ENCODE data around the gene RGS7.
"Not testable (repeated sequence)": the region's sequence is repeated elsewhere in the genome, so short reads cannot be mapped to it uniquely, and the experiment has no call there.

RGS7 gene

GRCh38 chr1:240829487-240829886, 527.5 kb downstream of the RGS7 start:
- DNase-seq (ENCODE audit: low read depth): no peak

- no peak for DNase-seq (ENCODE audit: low read depth)
Observed at GRCh38 chr1:240827786-240828185, 529.2 kb downstream of the RGS7 start.

- no peak for DNase-seq (ENCODE audit: low read depth)
Observed at GRCh38 chr1:240824238-240824637, 532.8 kb downstream of the RGS7 start.

- no peak for DNase-seq (ENCODE audit: low read depth)
Observed at GRCh38 chr1:240823357-240823756, 533.6 kb downstream of the RGS7 start.

GRCh38 chr1:240821925-240822324, 535.1 kb downstream of the RGS7 start:
- DNase-seq (ENCODE audit: low read depth): no peak

GRCh38 chr1:240820816-240821215, 536.2 kb downstream of the RGS7 start:
- no peak for DNase-seq (ENCODE audit: low read depth)

GRCh38 chr1:240816472-240816871, 540.5 kb downstream of the RGS7 start:
- no peak for DNase-seq (ENCODE audit: low read depth)

- DNase-seq (ENCODE audit: low read depth): no peak
Observed at GRCh38 chr1:240813720-240814119, 543.3 kb downstream of the RGS7 start.

- DNase-seq (ENCODE audit: low read depth): no peak
Observed at GRCh38 chr1:240811256-240811655, 545.7 kb downstream of the RGS7 start.

GRCh38 chr1:240808381-240808780, 548.6 kb downstream of the RGS7 start:
- DNase-seq (ENCODE audit: low read depth): no peak

GRCh38 chr1:240806200-240806745, 550.7 kb downstream of the RGS7 start:
- DNase-seq (ENCODE audit: low read depth): no peak

GRCh38 chr1:240804475-240804874, 552.5 kb downstream of the RGS7 start:
- no peak for DNase-seq (ENCODE audit: low read depth)

GRCh38 chr1:240803151-240803550, 553.9 kb downstream of the RGS7 start:
- no peak for DNase-seq (ENCODE audit: low read depth)

GRCh38 chr1:240802271-240802670, 554.7 kb downstream of the RGS7 start:
- DNase-seq (ENCODE audit: low read depth): no peak

- DNase-seq (ENCODE audit: low read depth): no peak
Observed at GRCh38 chr1:240801442-240801841, 555.6 kb downstream of the RGS7 start.

- no peak for DNase-seq (ENCODE audit: low read depth)
Observed at GRCh38 chr1:240800291-240800690, 556.7 kb downstream of the RGS7 start.

- no peak for DNase-seq (ENCODE audit: low read depth)
Observed at GRCh38 chr1:240797050-240797449, 560.0 kb downstream of the RGS7 start.

GRCh38 chr1:240794046-240794843, 562.8 kb downstream of the RGS7 start:
- no peak for DNase-seq (ENCODE audit: low read depth)

GRCh38 chr1:240792915-240793529, 564.0 kb downstream of the RGS7 start:
- no peak for DNase-seq (ENCODE audit: low read depth)

- DNase-seq (ENCODE audit: low read depth): no peak
Observed at GRCh38 chr1:240790856-240791255, 566.1 kb downstream of the RGS7 start.

GRCh38 chr1:240786880-240787279, 570.1 kb downstream of the RGS7 start:
- no peak for DNase-seq (ENCODE audit: low read depth)

- no peak for DNase-seq (ENCODE audit: low read depth)
Observed at GRCh38 chr1:240784776-240785175, 572.2 kb downstream of the RGS7 start.

- DNase-seq (ENCODE audit: low read depth): not testable (repeated sequence)
Observed at GRCh38 chr1:240783728-240784137, 573.3 kb downstream of the RGS7 start.

Data from stimulated activated CD8-positive, alpha-beta memory T cell treated with anti-CD3 and anti-CD28 coated beads, Interleukin-12 subunit alpha, Interleukin-12 subunit beta, amount 100 ng/mL, for 1 hour (primary cell).